Osteocyte (in vitro differentiated cells): ENCODE data around the gene ZNF667. TPM values are rescaled to one million over a fixed set of nuclear protein-coding genes. Genes with fewer than 3 reads are reported as not detected.

Experiments used
- DNase-seq: peaks from one replicate; pipeline ENCODE4 v3.0.0; 2021; ENCODE audit warnings: mixed read lengths; ENCODE audit not compliant: unreplicated experiment; ENCODE audit errors: extremely low spot score
- H3K27ac Mint-ChIP-seq: one replicate; pipeline ENCODE4 v1.8.0; 2021; ENCODE audit warnings: mild to moderate bottlenecking, mixed read lengths; ENCODE audit not compliant: unreplicated experiment
- H3K27me3 Mint-ChIP-seq: one replicate; pipeline ENCODE4 v1.8.0; 2021; ENCODE audit warnings: mixed read lengths; ENCODE audit not compliant: unreplicated experiment
- H3K36me3 Mint-ChIP-seq: one replicate; pipeline ENCODE4 v1.8.0; 2021; ENCODE audit warnings: mixed read lengths; ENCODE audit not compliant: unreplicated experiment
- H3K4me1 Mint-ChIP-seq: one replicate; pipeline ENCODE4 v1.8.0; 2021; ENCODE audit warnings: mixed read lengths; ENCODE audit not compliant: unreplicated experiment
- H3K4me3 Mint-ChIP-seq: one replicate; pipeline ENCODE4 v1.8.0; 2021; ENCODE audit warnings: mild to moderate bottlenecking, moderate library complexity, mixed read lengths; ENCODE audit not compliant: unreplicated experiment
- H3K9me3 Mint-ChIP-seq: one replicate; pipeline ENCODE4 v1.8.0; 2021; ENCODE audit warnings: mixed read lengths; ENCODE audit not compliant: unreplicated experiment
- CTCF ChIP-seq: fragments of 200-600 bp; sonication (generic); IDR thresholded peaks from 2 replicates; pipeline ENCODE4 v1.5.0; 2021; ENCODE audit warnings: antibody characterized with exemption, mild to moderate bottlenecking, moderate library complexity
- total RNA-seq: library from RNA; stranded (reverse); gene quantifications from 2 replicates; pipeline ENCODE4 v1.2.1, GENCODE V29; 2021

The ZNF667 gene
- total RNA-seq, 1 donor from 2014 or later, result not detected

GRCh38 chr19:56504581-56504980 lies 27.4 kb upstream of the ZNF667 start:
- no peak for DNase-seq
- H3K36me3 Mint-ChIP-seq, result no peaks in the 10 kb centered on the region
- H3K27ac Mint-ChIP-seq, result no peak overlapping the region
- TF ChIP-seq CTCF, result no peak
- H3K9me3 Mint-ChIP-seq, result peaks cover 40% of the 10 kb centered on the region
- no peak overlapping the region for H3K4me3 Mint-ChIP-seq
- H3K27me3 Mint-ChIP-seq, result no peaks in the 10 kb centered on the region
- H3K4me1 Mint-ChIP-seq, result no peaks in the 10 kb centered on the region

GRCh38 chr19:56491399-56491798 lies 14.3 kb upstream of the ZNF667 start:
- Mint-ChIP-seq H3K27me3 (no peaks in the 10 kb centered on the region), H3K4me3 (no peak overlapping the region), H3K36me3 (no peaks in the 10 kb centered on the region), H3K27ac (no peak overlapping the region), H3K4me1 (no peaks in the 10 kb centered on the region), H3K9me3 (peaks cover 69% of the 10 kb centered on the region)
- no peak for TF ChIP-seq CTCF
- no peak for DNase-seq

GRCh38 chr19:56477429-56478338 lies 539 bp upstream of the ZNF667 start:
- no peaks in the 10 kb centered on the region for H3K27me3 Mint-ChIP-seq

GRCh38 chr19:56476093-56476492 lies 1.1 kb downstream of the ZNF667 start:
- Mint-ChIP-seq H3K36me3 (no peaks in the 10 kb centered on the region), H3K9me3 (peaks cover 65% of the 10 kb centered on the region), H3K4me1 (no peaks in the 10 kb centered on the region), H3K4me3 (no peak overlapping the region), H3K27me3 (no peaks in the 10 kb centered on the region), H3K27ac (no peak overlapping the region)
- TF ChIP-seq CTCF, result no peak
- no peak for DNase-seq

More at GRCh38 chr19:56477429-56478338, 539 bp upstream of the ZNF667 start:
- Mint-ChIP-seq H3K4me3 (no peak overlapping the region), H3K36me3 (no peaks in the 10 kb centered on the region), H3K4me1 (no peaks in the 10 kb centered on the region), H3K27ac (no peak overlapping the region), H3K9me3 (peaks cover 57% of the 10 kb centered on the region)
- no peak for DNase-seq
- no peak for TF ChIP-seq CTCF

GRCh38 chr19:56474308-56474707 lies 2.8 kb downstream of the ZNF667 start:
- no peak overlapping the region for H3K27ac Mint-ChIP-seq
- no peak for TF ChIP-seq CTCF
- no peak overlapping the region for H3K4me3 Mint-ChIP-seq
- H3K4me1 Mint-ChIP-seq, result no peaks in the 10 kb centered on the region
- no peaks in the 10 kb centered on the region for H3K36me3 Mint-ChIP-seq
- no peak for DNase-seq
- peaks cover 54% of the 10 kb centered on the region for H3K9me3 Mint-ChIP-seq
- no peaks in the 10 kb centered on the region for H3K27me3 Mint-ChIP-seq
